ENCODE results near the gene C13orf46.

GRCh38 chr13:114013952-114014629 is 40.2 kb upstream of the C13orf46 start:
- no peak for TF ChIP-seq CTCF (IDR thresholded peaks at IDR 0.05)
- no peak for TF ChIP-seq POLR2AphosphoS5 (IDR thresholded peaks at IDR 0.05)
- no peak for TF ChIP-seq POLR2A (IDR thresholded peaks at IDR 0.05)
